AG09309 (cell line): ENCODE results near the gene KCNIP1.

Experiments
- DNase-seq: peaks from one replicate; pipeline ENCODE4 v3.0.0-alpha.2; 2010; ENCODE audit warnings: low read depth
- H3K4me3 ChIP-seq: 2 replicates; pipeline ENCODE4 v1.5.1; 2011; ENCODE audit warnings: mild to moderate bottlenecking, low read depth, low read length, moderate library complexity; ENCODE audit not compliant: control insufficient read depth
- TF ChIP-seq, protein P1 (sequence below): IDR thresholded peaks from 2 replicates; pipeline ENCODE4 v1.5.1; 2011; ENCODE audit warnings: mild to moderate bottlenecking, low read depth, low read length, inconsistent platforms; ENCODE audit not compliant: insufficient read depth, control insufficient read depth; ENCODE audit errors: missing control alignments

Gene KCNIP1

DNA sequence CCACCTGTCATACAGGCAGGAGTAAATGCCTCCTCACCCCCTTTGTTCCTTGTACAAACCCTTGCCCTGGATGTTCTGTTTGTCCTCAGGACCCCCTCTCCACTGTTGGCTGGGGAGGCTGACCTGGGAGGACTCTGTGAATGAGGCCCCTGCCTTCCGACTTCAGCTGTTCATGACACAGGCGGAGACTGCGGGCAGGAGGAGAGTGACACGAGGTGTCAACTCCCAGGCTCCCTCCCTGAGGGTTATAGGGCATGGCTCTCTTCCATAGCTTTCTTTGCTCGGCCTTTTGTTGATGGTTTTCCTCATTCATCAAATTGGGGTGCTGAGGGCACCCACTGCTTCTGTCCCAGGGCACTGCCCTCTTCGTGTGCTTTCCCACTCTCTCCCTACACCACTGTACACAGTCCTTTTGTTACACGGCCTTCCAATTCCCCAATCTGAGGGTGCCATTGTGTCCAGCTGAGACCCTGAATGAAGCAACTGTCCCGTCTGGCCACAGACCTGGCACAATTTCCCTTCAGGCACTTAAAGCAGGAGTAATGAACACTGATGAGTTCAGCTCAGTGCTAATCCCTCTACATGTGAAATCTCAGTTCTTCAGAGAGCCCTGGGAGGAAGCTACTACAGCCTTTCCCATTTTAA is 33.8 kb downstream of the KCNIP1 start:
- H3K4me3 ChIP-seq: no peak overlapping the region
- DNase-seq: no peak
- TF ChIP-seq, protein P1, sequence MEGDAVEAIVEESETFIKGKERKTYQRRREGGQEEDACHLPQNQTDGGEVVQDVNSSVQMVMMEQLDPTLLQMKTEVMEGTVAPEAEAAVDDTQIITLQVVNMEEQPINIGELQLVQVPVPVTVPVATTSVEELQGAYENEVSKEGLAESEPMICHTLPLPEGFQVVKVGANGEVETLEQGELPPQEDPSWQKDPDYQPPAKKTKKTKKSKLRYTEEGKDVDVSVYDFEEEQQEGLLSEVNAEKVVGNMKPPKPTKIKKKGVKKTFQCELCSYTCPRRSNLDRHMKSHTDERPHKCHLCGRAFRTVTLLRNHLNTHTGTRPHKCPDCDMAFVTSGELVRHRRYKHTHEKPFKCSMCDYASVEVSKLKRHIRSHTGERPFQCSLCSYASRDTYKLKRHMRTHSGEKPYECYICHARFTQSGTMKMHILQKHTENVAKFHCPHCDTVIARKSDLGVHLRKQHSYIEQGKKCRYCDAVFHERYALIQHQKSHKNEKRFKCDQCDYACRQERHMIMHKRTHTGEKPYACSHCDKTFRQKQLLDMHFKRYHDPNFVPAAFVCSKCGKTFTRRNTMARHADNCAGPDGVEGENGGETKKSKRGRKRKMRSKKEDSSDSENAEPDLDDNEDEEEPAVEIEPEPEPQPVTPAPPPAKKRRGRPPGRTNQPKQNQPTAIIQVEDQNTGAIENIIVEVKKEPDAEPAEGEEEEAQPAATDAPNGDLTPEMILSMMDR: no peak

DNA sequence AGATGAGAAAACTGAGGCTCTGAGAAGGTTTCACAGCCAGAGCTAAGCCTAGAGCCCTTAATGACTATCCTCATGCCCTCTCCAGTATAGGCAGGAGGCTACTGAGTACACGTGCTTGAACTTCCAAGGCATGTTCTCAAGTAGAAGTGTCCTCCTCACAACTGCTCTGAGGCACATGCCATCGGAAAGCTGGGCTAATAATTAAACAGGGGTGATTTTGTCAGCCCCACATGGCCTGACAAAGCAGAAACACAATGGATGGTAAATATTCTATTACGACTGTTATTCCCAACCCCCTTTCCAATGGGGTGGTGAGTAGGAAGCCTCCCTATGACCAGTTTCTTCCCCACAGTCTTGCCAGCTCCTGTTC is 34.3 kb downstream of the KCNIP1 start:
- TF ChIP-seq, protein P1: no peak
- DNase-seq: no peak

DNA sequence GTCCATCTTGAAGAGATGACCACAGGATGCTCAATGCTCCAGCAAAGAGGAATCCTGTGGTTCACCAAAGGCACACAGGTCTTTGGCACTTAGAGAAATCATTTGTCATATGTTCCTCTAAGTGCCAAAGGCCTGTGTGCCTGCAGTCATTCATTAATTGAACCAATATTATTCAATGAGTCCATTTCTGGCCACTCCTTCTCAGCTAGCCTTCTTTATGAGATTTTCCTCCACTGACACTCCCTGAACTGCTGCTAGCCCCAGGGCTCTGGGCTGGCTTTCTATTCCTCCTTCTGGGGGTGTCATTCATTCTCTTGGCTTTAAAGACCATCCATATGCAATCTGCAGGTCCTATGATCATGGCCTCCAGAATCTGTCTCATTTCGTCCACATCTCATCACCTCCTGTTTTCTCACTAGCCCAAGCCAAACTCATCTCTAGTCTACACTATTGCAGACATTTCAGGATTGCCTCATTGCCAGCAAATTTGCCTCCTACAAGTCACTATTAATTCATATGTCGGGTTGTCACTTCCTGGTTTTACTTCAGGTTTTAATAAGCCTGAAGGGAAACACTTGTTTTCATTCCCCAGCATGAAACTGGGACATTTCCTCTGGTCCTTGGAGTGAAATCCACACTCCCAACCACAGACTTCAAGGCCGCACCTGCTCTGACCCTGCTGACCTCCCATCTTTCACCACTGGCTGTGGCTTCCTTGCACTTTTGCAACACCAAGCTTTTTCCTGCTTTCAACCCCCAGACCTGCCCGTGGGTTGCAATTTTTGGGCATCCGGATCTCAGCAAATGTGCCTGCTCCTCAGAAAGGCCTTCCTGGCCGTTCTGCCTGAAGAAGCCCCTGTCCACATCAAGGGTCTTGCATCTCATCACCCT is 35.1 kb downstream of the KCNIP1 start:
- H3K4me3 ChIP-seq: no peak overlapping the region
- TF ChIP-seq, protein P1: no peak
- DNase-seq: no peak

More for the DNA sequence above, 34.3 kb downstream of the KCNIP1 start:
- no peak overlapping the region for H3K4me3 ChIP-seq

DNA sequence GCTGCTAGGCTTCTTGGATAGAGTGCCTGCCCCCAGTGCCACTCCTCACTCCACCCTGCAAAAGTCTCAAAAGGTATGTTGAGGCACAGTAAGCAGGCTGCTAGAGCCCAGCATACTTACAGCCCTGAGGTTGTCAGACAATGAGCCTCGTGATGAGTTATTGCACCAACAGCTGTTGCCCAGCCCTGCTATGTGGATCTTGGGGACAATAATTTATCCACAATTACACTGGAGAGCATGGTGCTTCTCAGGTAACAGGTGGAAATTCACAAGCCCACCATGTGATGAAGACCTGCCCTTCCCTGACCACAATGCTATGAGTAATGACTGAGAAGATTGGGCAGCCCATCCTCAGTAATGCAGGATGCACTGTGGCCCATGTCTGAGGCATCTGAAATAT is 36.5 kb downstream of the KCNIP1 start:
- DNase-seq: no peak
- TF ChIP-seq, protein P1: no peak
- H3K4me3 ChIP-seq: no peak overlapping the region

DNA sequence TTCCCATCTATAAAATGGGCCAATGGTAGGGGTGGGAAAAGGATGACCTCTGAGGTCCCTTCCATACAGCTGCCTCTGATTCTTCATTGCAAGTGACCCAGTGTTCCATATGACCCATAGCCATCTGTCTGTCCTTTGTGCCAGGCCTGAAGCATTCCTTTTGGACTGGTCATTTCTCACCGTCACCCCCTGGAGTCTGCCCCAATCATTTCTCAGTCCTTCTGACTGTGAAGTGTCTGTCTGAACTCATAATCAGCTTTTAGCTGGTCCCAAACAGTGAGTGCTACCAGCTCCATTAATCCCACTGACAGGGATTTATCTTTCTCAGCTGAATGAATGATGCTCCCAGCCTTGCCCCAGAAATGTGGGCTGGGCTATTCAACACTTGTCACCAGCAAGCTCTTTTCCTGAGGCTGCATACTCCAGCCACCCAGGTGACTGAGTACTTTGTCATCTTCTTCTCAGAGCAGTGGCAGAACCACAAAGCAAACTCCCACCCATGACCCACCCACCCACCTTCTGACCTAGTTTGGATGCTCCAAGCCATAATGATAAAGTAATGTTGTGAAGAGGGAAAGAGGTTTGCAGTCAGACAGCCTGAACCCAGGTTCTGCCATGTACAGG is 37.4 kb downstream of the KCNIP1 start:
- H3K4me3 ChIP-seq: no peak overlapping the region
- TF ChIP-seq, protein P1: no peak
- no peak for DNase-seq

DNA sequence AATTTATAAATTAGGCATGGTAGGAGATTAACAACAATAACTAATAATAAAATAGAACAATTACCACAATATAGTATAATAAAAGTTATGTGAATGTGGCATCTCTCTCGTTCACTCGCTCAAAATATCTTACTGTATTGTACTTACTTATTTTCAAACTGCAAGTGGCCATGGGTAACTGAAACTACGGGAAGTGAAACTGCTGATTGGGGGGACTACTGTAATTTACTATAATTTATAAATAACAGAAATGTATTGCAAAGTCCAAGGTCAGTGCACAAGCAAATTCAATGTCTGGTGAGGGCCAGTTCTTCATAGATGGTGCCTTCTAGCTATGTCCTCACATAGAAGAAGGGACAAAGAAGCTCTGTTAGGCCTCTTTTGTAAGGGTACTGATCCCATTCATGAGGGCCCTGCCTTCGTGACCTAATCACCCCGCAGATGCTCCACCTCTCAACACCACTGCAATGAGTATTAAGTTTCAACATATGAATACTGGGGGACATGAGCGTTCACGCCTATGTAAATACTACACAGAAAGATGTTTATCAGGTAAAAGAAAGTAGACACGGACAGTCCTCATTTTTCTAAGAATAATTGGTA is 39.0 kb downstream of the KCNIP1 start:
- TF ChIP-seq, protein P1: no peak
- no peak for DNase-seq
- H3K4me3 ChIP-seq: no peak overlapping the region
